GM18907 (cell line): ENCODE results near the gene DOK3.
A peak's percentile ranks its signal among the peaks of the same experiment; 100 is the strongest.
"Not testable (repeated sequence)": the region's sequence is repeated elsewhere in the genome, so short reads cannot be mapped to it uniquely, and the experiment has no call there.

ENCODE experiments used
- ATAC-seq: cut with Tn5 transposase; IDR thresholded peaks from one replicate; pipeline ENCODE4 v1.9.1; 2021; ENCODE audit warnings: mild to moderate bottlenecking, moderate library complexity; ENCODE audit not compliant: unreplicated experiment

Gene DOK3

GRCh38 chr5:177535125-177535524 is 25.5 kb upstream of the DOK3 start:
- no peak for ATAC-seq

GRCh38 chr5:177534433-177534832 is 24.8 kb upstream of the DOK3 start:
- not testable (repeated sequence) for ATAC-seq

GRCh38 chr5:177531209-177531940 is 21.7 kb upstream of the DOK3 start:
- ATAC-seq = no peak

GRCh38 chr5:177530638-177531037 is 21.0 kb upstream of the DOK3 start:
- no peak for ATAC-seq

GRCh38 chr5:177529247-177530203 is 19.9 kb upstream of the DOK3 start:
- no peak for ATAC-seq

- no peak for ATAC-seq
These were observed 19.0 kb upstream of the DOK3 start for GRCh38 chr5:177528631-177529030.

GRCh38 chr5:177527595-177527994 is 18.0 kb upstream of the DOK3 start:
- ATAC-seq = no peak

GRCh38 chr5:177526791-177527190 is 17.2 kb upstream of the DOK3 start:
- no peak for ATAC-seq

- no peak for ATAC-seq
These were observed 16.6 kb upstream of the DOK3 start for GRCh38 chr5:177526191-177526590.

- ATAC-seq = no peak
These were observed 15.5 kb upstream of the DOK3 start for GRCh38 chr5:177524941-177525655.

- no peak for ATAC-seq
These were observed 14.9 kb upstream of the DOK3 start for GRCh38 chr5:177524539-177524900.

- ATAC-seq = no peak
These were observed 14.3 kb upstream of the DOK3 start for GRCh38 chr5:177523711-177524538.

- no peak for ATAC-seq
These were observed 11.4 kb upstream of the DOK3 start for GRCh38 chr5:177520916-177521513.

- ATAC-seq = no peak
These were observed 10.6 kb upstream of the DOK3 start for GRCh38 chr5:177520271-177520670.

- ATAC-seq = no peak
These were observed 10.0 kb upstream of the DOK3 start for GRCh38 chr5:177519463-177520235.

GRCh38 chr5:177516601-177517568 is 7.3 kb upstream of the DOK3 start, which contains the start of gene DDX41:
DDX41 (minus strand) TSS chr5:177516961; CDS start chr5:177516945, 16 bp downstream.
- ATAC-seq = peak; percentile 77

GRCh38 chr5:177515580-177515979 is 6.0 kb upstream of the DOK3 start:
- ATAC-seq = no peak

- no peak for ATAC-seq
These were observed 4.9 kb upstream of the DOK3 start for GRCh38 chr5:177514541-177514940.
